HTR-8/SVneo (cell line): ENCODE results near the gene GBE1.
A peak's percentile ranks its signal among the peaks of the same experiment; 100 is the strongest.

Experiments
- DNase-seq: peaks from one replicate; pipeline ENCODE4 v3.0.0; 2011; ENCODE audit warnings: low spot score, mixed read lengths; ENCODE audit not compliant: insufficient read length
- FAIRE-seq: peaks from 2 replicates; lab custom pipeline; 2011; peaks lifted over from hg19 to GRCh38; lab: Jason Lieb, UNC

The GBE1 gene

DNA sequence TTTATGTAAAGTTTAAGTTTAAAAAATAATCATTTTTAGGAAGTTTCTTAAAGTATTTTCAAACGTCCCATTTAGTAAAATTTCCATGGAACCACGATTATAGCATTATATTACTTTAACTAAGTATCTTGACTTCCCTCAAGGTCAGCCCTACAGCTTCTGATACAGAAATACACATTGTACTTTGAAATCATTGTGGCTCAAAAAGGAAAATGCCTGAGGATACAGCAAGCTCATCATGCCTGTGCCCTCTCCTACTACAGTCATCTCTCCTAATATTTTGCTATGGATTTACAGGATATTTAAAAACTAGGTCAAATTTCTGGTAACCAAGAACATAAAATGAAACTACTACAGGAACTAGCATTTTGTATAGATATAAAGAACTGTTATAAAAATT is 51.8 kb downstream of the GBE1 start:
- no peak for FAIRE-seq
- no peak for DNase-seq

DNA sequence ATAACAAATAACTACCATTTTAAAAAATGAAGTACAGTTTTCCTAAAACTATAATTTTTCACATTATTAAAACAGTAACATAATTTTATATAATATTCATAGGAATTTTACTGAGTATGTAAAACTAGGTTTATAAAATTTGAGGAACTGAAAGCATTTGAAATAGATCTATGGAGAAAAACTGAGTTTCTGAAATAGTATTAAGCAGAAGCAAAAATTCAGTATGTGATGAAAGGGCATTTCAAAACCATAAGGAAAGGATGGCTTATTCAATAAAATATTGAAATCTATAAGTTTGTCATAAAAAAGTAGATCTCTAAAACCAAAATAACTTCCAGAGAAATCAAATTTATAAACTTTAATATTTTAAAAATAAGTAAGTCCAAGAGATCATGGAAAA is 53.4 kb downstream of the GBE1 start:
- no peak for FAIRE-seq
- DNase-seq, result no peak

DNA sequence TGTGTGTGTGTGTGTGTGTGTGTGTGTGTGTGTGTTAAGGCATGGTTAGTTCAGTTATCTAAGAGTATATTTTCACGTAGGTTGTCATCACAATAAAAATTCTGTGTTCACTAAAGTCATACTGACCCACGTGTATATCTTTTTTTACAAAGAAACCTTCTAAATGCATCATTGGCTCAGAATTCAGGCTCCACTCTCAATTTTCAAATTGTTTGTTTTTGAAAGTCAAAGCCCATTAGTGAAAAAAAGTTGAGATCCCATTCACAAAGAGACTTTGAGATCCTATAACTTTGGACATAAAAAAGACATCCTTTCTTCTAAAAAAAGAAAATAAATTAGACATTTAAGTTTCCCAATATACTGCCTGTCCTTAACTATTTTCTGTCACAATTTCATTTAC is 59.3 kb downstream of the GBE1 start:
- FAIRE-seq (no peak), DNase-seq (no peak)

DNA sequence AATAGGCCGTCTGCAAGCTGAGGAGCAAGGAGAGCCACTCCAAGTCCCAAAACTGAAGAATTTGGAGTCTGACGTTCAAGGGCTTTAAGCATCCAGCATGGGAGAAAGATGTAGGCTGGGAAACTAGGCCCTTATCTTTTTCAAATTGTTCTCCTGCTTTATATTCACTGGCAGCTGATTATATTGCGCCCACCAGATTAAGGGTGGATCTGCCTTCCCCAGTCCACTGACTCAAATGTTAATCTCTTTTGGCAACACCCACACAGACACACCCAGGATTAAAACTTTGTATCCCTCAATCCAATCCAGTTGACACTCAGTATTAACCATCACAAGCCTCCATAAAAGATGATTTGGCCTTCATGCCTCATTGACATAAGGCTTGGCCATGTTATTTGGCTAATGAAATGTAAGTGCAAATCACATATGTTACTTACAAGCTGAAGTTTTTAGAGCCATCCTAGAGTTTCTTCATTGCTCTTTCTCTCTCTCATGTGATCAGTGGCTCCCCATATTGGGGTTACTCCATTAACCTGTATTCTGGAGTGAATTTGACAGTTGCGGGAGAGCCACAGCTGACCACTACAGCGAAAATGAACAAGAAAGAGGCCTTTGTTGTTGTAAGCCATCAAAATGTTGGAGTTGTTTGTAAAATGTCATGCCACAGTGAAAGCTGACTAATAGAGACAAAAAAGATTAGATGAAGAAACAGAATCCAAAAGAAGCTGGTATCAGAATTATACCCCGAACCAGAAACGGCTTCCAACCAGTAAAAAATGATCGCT is 61.7 kb downstream of the GBE1 start:
- DNase-seq (no peak), FAIRE-seq (no peak)

DNA sequence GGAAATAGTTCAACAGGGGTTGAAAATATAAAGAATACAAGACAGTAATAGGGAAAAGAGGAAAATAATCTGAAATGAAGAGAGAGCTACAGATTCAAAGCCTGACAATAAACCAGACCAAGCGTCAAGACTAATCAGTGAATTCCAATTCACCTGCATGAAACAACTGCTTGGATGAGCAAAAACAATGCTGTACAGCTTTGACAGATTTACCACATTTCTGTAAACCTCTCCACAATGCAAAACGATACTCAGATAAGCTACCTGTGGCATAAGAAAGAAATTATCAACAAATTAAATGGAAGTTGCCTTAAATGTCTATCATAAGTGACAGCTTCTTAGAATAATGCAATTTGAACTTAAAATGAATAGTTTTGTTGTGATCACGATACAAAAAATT is 65.4 kb downstream of the GBE1 start:
- FAIRE-seq, result no peak
- DNase-seq, result no peak

DNA sequence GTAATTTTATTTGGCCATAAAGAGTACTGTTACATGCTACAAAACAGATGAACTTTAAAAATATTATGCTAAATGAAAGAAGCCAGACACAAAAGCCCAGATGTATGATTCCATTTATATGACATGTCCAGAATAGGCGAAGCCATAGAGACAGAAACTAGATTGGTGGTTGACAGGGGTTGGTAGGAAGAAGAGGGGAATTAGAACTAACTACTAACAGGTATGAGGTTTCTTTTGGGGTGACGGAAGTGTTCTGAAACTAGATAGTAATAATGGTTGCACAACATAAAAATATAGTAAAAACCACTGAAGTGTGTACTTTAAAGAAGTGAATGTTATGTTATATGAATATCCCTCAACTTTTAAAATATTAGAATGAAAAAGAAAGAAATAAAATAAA is 66.1 kb downstream of the GBE1 start:
- FAIRE-seq (no peak), DNase-seq (no peak)

DNA sequence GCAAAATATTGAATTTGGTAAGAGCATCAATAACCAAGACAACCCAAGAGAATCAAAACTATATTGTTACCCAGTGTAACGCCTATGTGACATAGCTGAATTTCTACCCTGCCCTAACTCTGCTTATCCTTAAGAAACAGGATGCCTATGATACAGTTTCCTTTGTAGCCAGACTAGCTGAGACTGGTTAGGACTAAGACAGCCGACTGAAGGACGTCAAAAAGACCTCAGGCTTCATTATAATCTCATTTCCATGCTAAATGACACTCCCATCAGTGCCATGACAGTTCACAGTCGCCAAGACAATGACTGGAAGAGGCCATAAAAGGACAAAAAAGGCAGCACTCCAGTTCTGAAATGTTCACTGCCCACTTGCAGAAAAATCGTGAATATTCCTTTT is 66.8 kb downstream of the GBE1 start:
- DNase-seq (no peak), FAIRE-seq (no peak)

DNA sequence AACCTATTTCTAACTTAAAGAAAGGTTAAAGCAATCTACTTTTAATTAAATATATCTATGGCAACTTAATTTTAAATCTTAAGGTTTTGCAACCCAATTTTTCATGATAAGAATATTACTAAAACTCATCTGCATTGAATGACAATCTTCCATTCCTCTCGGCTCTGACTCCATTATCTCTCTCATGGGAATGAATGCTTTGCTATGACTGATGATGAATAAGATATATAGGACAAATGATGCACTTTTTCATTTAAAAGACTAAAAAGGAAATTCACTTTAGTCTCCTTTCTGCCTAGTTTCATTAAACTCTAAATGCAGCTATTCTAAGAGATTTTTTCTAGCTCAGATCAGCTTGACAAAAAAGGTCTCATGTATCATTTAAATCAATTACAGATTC is 68.7 kb downstream of the GBE1 start:
- no peak for DNase-seq
- no peak for FAIRE-seq

DNA sequence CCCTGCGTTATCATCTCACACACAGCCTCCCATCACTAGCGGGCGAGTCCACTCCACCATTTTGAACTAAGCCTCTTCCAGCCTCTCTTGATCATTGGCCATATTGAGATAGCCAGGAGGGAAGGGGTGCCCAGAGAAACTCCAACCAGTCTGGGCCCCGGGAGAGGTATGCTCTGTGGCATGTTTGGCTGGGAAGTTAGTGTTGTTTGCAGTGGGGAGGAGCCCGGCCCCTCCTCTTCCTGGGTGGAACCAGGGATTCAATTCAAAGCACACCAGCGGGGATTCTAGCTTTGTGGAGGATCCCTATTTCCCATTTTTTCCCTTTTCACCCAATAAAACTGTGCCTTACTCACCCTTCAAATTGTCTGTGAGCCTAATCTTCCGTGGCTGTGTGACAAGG is 71.8 kb downstream of the GBE1 start:
- DNase-seq (no peak), FAIRE-seq (no peak)

DNA sequence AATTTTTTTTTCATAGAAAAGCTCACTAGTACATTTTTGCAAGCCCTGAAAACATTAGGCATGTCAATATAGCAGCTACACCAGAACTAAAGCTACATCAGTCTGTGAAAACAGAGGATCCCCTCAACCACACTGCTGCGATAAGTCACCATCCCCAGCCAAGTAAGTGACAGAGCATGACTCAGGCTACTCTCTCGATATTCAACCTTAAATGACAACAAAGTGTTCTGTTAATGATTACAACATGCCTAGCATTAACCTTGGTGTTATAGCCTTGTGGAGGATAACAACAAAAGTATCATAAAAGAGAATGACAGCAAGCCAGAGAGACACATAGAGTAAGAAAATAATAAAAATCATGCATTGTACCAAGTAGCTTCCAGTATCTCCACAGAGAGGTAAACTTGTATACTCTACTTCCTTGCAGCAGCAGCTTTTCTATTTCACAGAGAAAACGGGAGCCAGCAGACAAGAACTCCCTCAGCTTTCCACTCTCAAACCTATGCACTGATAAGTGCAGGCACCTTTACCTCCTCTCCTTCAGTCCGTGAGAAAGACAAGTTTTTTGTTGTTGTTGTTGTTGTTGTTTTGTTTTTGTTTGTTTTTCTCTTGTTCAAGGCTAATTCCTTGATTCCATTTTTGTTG is 76.6 kb downstream of the GBE1 start:
- peak; percentile 36 for FAIRE-seq
- DNase-seq, result no peak

DNA sequence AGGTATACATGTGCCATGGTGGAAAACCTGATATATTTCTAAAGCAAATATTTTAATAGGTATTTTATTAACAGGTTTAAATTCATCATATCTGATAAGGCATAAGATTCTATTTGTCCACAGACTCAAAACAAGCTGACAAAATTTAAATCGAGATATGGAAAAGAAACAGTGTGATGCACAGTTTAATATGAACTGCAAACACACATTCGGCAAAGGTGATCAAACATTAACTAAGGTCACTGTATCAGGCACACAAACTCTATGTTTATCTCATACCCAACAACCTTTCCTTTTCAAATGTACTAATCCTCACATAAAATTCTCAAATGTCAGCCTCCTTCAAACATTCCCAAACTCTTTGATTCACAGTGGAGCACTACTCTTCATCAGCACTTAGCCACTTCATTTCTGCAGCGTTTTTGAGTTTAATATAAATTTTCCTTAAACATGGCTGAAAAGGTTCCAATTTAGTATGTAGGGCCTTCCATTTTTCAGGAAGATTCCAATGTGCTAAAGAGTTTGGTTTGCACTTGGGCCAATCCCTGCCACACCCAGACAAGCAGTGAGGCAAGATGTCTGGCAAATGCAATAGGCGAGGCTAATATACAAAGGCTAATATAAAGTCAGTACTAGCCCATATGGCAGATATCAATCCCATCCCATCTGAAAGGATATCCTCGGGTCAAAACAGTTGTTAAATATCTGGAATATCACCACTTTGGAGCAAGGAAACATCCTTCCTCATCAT is 84.6 kb downstream of the GBE1 start:
- DNase-seq (no peak), FAIRE-seq (no peak)

DNA sequence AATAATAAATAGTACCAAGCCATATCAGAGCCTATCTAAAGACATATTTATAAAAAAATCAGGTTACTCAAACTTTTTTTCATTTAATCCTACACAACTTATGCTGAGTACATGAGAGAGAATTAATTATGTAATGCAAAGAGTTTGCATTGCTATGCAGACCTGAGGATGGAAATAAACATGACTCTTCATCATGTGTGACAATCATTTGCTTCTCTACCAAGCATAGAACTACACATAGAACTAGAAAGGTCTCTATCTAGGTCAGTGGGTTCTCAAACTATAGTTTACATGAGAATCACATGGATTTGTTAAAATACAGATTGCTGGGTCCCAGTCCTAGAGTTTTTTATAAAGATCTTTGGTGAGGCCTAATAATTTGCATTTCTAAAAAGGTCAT is 86.8 kb downstream of the GBE1 start:
- FAIRE-seq (no peak), DNase-seq (no peak)

DNA sequence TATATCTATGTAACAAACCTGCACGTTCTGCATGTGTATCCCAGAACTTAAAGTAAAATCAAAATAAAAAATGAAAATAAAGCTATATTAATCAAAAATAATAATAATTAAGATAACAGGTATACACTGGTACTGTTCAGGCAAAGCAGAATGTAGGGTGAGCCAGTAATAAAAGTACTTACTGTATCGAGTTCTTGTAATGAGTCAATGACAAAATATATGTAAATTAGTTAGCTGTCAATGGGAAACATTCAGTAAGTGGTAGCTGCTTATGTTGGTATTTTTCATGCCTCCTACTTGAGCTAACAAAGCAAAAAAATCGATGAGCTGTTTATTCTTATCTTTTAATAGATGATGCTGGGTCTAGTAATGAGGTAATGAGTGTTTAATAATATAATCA is 93.2 kb downstream of the GBE1 start:
- no peak for DNase-seq
- no peak for FAIRE-seq

DNA sequence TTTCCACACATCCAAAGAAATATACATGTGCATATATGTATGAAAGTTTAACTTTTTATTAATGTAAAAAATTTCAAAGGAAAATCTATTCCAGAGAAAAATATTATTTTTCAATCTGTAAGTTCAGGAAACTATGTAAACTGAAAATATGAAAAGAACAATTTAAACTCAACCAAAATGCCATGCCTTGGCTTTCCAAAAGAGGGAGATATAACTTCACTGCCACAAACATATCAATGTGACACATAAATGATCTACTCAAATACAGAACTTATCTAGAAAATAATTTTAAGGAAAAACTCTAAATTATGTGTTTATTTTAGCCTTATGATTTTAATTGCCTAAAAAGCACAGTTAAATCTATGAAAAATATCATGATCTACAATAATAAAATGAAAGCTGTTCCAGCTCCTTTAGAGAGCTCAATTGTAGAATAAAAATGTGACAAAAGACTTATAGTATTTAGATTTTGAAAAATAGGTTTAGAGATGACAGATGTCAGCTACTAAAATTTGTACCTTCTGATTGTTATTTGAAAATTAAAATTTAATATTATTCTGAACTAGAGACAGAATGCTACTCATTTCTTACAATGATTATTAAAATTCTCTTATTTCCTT is 94.8 kb downstream of the GBE1 start:
- no peak for FAIRE-seq

DNA sequence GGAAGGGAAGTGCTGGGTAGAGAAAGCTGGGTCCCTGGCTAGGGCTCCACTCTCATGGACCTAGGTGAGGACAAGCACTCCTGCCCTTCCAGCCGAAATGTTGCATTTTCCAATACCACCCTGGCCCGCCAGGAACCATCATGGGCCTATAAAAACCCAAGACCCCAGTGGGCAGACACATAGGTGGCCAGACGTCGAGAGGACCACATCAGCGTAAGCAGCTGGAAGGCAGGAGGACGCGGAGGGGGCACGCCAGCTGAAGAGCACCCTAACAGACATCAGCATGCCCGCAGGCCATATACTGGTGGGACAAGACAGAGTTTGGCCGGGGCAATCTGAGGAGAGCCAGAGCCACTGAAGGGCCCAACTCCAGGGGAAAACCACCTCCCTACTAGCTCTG is 98.3 kb downstream of the GBE1 start:
- DNase-seq, result no peak
- FAIRE-seq, result no peak

More for the DNA sequence above, 94.8 kb downstream of the GBE1 start:
- DNase-seq, result peak; percentile 14

DNA sequence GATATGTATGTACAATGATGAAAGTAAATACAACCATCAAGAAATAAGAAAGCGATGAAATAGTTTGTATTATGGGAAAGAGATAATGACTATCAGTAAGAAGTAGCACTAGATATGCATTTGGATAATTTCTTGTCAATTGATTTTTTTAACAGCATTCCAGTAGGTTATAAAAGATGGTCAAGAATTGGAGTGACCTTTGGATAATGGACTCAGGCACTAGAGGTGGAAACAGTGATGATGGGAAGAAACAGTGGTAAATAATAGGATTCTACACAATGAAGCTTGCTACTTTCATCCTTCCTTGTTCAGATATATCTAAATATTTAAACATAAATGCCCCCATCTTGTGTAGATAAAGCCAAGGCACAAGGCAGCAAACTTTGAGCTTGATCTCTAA is 101.4 kb downstream of the GBE1 start:
- FAIRE-seq (no peak), DNase-seq (no peak)

DNA sequence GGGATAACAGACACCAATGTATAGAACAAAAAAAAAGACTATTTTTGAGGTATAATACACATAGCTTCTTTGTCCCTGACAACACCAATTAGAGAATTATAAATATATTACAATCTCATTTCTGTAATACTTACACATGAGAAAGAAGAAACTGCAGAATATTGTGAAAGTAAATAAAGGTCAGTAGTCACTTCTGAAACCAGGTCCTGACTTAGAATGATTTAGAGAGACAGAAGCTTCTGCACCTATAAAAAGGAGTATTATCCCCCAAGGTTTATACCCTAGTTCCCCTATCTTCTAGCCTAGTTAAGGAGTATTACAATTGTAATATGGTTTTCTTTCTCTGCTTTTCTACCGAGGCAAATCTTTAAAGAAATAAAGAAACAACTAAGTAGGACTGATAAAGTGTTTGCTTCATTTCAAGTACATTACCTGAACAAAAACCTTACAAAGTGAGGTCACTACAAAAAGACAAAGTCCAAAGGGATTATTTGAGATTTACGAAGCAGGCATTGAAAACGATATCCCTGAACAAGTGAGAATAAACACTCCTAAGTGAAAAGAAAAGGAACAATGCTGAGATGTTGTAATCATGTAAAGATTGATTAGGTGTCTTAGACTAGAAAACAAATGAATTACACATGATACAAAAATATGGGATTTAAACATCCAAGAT is 103.0 kb downstream of the GBE1 start:
- FAIRE-seq, result no peak
- no peak for DNase-seq

DNA sequence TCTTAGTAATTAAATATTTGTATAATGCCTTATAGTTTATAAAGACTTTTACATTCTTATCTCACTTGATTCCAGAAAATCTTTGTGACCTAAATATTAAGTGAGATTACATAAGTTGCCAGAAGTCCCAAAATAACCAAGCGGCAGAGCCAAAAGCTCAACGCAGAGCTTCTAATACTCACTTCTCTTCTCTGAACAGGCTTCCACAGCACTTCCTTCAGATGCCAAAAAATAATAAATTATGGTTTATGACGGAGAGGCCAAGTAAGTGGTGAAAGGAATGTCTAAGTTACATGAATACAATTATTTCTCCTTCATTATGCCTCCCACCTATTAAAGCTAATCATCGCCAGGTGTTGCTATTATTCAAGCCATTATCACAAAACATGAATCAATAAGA is 110.3 kb downstream of the GBE1 start:
- FAIRE-seq (no peak), DNase-seq (no peak)

DNA sequence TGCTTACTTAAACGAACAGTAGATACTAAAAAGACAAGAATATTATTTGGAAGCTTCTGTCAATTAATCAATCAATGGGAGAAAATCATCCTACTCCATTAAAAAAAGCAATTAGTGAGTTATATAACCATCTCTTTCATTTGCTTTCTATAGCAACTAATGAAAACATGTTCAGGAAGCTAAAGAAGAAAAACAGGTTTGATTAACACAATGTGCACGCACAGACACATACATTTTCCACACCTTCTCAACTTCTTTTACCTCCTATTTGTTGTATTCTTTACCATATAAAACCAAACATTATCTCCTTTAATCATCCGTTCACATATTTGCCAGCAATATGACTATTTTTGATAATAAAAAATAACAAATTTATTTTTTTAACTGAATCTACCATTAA is 111.3 kb downstream of the GBE1 start:
- no peak for FAIRE-seq
- DNase-seq, result no peak

DNA sequence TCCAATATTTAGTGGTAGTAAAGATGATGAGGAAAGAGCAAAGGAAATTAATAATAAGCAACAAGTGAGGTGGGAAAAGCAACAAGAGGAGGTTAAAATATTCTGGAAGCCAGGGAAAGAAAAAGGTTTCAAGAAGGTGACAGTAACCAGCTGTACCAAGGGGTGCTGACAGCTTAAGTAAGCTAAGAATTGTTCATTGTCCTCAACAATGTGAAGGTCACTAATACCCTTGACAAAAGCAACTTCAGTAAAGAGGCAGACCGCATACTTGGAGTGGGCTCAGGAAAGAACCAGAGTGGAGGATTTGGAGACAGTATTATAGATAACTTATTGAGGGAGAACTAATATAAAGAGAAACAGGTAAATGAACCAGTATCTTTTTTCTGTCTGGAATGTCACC is 116.2 kb downstream of the GBE1 start:
- FAIRE-seq (no peak), DNase-seq (no peak)
